CD4-positive, alpha-beta T cell treated with Interleukin-6 for 4 hours (primary cell): ENCODE data around the gene CAPS.

ENCODE experiments used
- DNase-seq: peaks from one replicate; pipeline ENCODE4 v3.0.0-alpha.2; 2020; ENCODE audit warnings: mixed read lengths

The CAPS gene

DNA sequence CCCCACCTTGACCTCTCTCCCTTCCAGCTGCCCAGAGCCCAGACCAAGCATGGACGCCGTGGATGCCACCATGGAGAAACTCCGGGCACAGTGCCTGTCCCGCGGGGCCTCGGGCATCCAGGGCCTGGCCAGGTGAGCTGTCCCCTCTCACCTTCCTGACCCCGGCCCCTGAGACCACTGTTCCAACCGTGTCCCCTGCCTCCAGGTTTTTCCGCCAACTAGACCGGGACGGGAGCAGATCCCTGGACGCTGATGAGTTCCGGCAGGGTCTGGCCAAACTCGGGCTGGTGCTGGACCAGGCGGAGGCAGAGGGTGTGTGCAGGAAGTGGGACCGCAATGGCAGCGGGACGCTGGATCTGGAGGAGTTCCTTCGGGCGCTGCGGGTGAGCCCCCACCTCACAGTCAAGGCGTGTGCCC lies 312 bp downstream of the CAPS start:
- no peak for DNase-seq

DNA sequence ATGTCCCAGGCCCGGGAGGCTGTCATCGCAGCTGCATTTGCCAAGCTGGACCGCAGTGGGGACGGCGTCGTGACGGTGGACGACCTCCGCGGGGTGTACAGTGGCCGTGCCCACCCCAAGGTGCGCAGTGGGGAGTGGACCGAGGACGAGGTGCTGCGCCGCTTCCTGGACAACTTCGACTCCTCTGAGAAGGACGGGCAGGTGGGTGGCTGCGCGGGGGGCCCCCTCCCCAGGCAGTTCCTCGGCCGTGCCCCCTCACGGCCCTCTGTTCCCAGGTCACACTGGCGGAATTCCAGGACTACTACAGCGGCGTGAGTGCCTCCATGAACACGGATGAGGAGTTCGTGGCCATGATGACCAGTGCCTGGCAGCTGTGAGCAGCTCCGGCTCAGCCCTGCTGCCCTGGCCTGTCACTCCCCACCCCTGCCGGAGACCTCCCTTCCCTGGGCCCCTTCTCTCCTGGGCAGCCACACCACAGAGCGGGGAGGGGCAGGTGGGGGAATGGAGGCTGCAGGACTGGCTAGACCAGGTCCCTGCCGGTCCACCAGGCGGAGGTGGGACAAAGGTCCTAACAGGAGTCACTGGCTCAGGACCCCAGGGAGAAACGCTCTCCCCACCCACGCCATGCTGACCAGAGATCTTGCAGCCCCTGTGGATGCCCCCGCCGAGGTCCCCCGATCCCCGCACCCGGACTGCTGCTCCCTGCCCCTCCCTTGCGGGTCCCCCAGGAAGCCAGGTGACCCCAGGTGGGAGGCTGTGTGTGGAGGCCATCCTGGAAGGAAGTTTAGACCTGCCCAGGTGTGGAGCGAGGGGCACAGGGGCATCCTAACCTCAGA lies 1.1 kb downstream of the CAPS start:
- DNase-seq: no peak

GRCh38 chr19:5915782-5916165 lies 1.7 kb downstream of the CAPS start:
- DNase-seq: no peak

DNA sequence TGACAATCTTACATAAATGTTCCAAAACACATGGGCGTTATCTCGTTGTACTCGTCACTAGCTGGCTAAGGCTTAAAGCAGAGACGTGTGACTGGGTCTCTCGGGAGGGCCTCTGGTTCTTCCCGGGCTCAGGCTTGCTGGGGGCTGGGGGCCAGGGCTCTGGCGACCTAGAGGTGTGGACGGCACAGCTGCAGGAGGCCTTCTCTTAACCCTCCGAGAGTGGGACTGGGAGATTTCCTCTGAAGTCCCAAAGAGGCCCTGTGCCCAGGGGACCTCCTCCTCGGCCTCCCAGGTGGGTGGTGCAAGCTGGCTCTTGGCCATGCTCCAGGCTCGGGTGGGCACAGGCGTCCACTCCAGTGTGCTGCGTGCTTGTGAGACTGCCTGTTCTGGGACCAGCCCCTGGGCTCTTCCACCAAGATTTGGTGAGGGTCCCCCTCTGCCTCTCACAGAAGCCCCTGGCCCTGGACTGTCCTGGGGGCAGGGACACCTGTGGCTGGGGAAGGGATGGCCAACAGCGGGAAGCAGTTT lies 2.2 kb downstream of the CAPS start:
- no peak for DNase-seq

- DNase-seq: no peak
Observed at GRCh38 chr19:5917431-5918107, 3.5 kb downstream of the CAPS start.

DNA sequence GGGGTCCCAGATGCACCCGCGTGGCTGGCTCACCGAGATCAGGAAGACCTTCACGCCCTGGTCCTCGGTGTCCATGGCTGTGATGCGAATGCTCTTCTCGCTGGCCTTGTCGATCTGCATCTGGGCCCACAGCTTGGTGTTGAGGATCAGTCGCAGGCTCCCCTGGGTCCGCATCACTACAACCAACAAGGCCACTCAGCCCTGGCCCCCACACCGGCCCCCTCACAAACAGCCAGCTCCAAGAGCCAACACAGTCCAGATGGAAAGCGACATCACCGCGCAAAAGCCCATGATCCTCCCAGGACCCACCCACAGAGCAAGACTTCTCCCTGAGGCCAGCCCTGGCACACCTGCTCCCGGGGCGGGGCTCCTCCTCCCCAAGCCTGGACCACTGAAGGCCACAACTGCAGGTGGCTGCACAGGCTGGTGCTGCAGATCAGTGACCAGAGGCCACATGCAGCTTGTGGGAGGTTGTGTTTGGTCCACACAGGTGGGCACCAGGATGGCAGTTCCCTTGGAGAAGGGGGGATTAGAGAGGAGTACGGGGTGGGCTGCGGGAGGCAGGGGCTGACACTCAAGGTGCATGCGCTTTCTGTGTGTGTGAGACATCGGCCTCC lies 4.5 kb downstream of the CAPS start:
- no peak for DNase-seq

DNA sequence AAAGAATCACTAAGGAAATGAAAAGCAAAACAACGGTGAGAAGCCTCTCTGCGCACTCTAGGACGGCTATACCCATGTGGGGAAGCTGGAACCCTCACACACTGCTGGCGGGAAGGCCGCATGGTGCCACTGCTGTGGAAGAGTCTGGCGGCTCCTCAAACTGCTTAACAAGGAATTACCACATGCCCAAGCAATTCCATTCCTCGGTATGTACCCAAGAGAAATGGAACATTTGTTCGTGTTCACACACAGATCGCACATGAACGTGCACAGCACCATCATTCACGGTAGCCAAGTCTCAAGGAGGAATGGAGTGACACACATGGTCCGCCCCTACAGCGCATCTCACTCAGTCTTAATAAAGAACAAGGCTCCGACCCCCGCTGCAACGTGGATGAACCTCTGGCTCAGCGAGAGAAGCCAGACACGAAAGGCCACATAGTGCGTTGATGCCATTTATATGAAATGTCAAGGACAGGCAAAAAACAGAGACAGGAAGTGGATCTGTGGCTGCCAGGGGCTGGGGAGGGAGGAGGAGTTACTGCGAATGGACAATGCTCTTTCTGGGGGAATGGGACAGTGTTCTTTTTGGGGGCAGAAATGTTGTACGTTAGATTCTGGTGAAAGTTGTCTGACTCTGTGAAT lies 7.6 kb downstream of the CAPS start:
- no peak for DNase-seq

DNA sequence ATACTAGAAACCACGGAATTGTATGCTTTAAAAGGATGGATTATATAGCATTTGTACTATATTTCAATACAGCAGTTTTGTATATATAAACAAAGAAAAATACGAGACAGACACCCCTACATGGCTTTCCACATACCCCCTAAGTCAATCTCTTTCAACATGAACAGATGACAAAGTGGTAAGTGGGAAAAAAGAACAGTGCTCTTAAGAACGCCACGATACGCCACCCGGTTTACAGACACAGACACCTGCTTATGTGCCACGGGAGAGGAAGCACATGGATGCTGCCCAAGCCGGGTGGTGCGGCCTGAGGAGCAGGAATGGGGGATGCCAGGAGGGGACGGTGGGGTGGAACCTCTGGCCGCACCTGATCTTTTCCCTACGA lies 8.1 kb downstream of the CAPS start:
- no peak for DNase-seq

GRCh38 chr19:5923356-5923755 lies 9.3 kb downstream of the CAPS start:
- DNase-seq: no peak

DNA sequence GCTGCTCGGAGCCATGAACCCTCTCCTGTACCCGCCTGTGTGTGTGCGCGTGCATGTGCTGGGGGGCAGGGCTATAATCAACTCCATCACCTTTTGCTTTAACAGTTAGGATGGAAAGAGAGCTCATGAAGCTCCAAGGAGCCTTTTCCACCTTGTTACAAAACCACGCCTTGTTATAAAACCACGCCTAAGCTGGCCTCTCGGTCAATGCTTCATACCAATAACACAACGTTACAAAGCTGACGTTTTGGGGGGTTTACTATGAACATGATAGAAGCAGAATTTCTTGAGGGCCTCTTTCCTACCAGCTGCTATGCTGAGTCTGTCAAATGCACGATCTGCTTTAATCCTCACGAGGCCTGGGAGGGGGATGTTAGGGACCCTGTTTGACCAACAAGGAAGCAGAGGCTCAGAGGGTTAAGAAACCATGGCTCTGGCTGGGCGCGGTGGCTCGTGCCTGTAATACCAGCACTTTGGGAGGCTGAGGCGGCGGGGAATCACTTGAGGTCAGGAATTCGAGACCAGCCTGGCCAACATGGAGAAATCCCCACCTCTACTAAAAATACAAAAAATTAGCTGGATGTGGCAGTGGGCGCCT lies 11.9 kb downstream of the CAPS start:
- no peak for DNase-seq

DNA sequence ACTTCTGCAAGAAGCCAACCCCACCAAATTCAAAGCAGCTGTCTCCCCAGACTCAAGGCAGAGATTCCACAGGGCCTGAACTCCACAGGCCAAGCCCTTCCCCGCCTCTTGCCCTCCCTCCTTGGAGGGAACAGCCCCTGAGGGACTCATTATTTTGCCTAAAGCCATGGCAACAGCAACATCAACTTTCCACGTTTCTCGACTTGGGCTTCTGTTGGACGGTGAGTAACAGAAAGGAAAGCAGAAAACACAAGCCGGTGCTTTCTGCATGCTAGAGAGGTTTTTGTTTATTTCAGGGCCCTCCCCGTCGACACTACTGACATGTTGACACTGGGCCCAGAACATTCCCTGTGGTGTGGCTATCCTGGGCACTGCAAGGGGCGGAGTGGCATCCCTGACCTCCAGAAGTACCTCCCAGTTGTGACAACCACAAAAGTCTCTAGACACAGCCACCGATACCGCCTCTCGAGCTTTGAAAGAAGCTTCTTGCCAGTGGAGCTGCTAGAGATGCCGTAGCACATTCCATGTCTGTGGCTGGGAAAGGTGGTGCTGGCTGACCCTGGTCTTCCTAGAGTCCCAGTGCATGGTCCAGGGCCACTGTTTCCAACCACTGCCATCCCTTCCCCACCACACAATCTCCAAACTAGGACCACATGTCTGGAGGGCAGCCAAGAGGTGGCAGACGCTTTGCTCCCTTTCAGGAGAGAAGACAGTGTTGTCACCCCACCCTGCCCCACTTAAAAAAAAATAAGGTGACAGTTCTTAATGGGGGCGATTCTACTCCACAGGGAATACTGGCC lies 12.8 kb downstream of the CAPS start:
- DNase-seq: no peak

- no peak for DNase-seq
Observed at GRCh38 chr19:5927441-5927821, 13.4 kb downstream of the CAPS start.

DNA sequence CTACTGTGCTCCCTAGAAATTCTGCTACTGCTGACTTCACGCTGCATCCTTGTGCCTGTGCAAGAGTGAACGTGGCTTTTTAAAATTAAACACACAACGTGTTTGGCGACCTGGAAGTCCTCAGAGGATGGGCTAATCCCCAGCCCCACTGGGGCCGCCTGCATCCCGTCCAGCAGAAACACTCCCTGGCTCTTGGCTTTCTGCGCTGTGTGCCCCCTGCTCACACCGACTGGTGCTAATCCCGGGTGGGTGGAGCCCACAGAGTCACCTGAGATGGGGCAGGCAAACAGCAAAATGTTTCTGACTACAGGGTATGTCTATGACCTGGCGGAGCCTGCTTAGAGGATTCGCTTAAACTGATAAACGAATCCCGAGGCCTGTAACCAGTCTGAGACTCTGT lies 15.1 kb downstream of the CAPS start:
- DNase-seq: no peak

DNA sequence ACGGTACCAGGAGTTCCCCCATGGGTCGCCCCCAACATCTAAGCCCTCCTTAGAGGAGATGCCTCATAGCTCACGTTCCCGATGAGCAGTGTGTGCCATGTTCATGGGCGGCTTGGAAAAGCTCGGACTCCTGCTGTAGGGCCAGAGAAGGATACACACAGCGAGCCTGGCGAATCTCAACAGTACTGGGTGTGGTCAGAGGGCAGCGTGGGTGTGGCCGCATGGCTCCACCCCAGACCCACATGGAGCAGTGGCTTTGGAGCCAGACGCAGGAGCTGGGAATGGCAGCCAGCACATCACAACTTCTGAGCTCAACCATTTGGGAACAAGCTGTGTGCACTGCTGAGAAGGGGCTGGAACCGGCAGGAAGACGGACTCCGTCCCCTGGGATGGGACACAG lies 15.6 kb downstream of the CAPS start:
- no peak for DNase-seq

DNA sequence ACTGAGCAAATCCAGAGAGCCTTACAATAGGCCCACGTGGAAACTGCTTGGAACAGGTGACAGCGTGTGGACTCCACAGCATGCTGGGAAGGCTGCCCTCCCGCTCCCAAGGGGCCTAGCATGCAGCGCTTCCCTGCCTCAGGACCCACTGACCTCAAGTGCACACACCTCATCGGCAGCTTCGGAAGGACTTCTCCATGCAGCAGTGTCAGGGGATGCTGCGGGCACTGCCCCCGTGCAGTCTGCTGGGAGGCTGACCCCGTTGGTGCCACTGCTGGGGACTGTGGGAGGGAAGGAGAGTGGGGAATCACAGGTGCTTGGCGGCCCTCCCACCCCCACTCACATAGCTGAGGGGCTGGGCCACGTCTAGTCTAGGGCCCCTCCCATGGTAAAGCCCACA lies 17.2 kb downstream of the CAPS start:
- no peak for DNase-seq

- DNase-seq: no peak
Observed at GRCh38 chr19:5932146-5932545, 18.1 kb downstream of the CAPS start.

DNA sequence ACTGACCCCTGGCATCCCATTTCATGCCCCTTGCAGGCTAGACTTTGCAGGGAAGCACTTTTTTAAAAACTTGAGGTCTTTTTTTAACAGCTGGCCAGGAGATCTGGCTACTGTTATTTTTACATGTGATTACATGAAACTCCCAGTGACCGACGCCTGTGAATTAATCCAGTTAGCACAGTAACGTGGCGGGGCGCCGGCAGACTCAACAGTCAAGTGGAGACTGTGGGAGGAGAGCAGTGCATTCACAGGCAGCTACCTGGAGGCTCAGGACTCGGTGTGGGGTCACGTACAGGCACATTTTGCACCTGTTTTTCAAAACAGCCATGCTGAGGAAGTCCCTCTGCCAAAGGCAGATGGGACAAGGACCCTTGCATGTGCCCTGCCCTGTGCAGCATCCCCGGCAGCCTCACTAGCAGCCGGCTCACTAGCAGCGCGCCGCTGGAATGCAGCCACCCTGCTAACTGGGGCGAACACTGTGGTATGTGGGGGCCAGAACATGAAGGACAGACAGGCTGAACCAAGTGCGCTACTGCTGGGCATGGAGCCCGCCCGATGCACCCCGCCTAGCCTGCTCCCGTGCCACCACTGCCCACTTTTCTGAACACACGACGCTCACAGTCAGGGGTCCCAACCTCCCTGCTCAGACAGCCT lies 18.7 kb downstream of the CAPS start:
- no peak for DNase-seq

DNA sequence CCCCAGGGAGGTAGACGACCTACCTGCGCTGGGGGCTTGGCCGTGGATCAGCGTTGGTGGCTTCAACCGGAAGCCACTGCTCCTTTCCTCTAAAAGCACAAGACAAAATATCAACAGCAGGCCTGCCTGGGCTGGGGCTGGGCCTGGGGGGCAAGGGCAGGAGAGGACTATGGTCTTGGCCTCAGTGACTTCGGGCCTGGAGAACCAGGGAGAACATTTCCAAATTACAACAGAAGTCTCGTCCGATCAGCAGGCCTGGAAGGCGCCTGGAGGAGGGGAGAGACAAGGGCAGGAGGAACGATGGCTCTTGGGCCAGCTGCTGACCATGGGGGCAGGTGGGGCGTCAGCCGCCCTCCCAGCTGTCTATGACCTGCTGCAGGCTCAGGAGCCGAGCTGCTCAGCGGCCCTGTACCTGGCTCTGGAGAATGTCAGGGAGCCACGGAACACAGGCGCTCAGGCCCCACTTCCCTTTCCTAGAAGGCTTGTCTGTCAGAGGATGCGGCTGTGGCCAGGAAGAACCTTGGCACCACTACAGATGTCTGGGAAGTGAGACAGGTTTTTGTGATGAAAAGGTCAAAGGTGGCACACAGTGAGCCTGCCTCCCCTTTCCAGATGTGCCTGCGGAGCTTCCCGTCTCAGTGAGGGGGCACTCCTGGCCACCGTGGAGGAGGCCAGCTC lies 19.5 kb downstream of the CAPS start:
- DNase-seq: no peak

DNA sequence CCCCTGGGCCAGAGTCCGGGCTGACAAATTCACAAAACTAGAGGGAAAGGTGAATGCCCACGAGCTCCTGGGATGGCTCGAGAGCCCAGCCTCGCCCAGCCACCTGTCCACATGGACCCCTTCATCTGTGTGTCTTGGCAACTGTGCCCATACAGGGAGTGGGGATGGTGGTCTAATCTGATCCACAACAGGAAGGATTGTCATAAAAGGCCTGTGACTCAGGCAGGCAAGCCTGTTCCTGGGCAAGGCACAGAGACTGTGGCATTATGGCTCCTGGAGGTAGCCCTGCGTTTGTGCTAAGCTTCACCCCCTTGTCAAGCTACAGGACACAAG lies 20.0 kb downstream of the CAPS start:
- DNase-seq: no peak

- no peak for DNase-seq
Observed at GRCh38 chr19:5934774-5935472, 20.9 kb downstream of the CAPS start.
